Karpas-422 (cell line): ENCODE results near the gene ADAMTS17. TPM values are rescaled to one million over a fixed set of nuclear protein-coding genes. Genes with fewer than 3 reads are reported as not detected.

Experiments
- DNase-seq: peaks from one replicate; pipeline ENCODE4 v3.0.0-alpha.2; 2015
- H2AFZ ChIP-seq: fragments of 200-600 bp; sonication (generic); 2 replicates; pipeline ENCODE4 v1.6.1; 2014; ENCODE audit warnings: antibody characterized with exemption, low read length, mixed read lengths
- H3K27ac ChIP-seq: fragments of 200-600 bp; sonication (generic); 2 replicates; pipeline ENCODE4 v1.5.1; 2014; ENCODE audit warnings: mild to moderate bottlenecking, low read length, moderate library complexity
- H3K27me3 ChIP-seq: fragments of 200-600 bp; sonication (generic); 2 replicates; pipeline ENCODE4 v1.6.1; 2014; ENCODE audit warnings: low read length, mixed read lengths
- H3K36me3 ChIP-seq: fragments of 200-600 bp; sonication (generic); 2 replicates; pipeline ENCODE4 v1.6.1; 2014; ENCODE audit warnings: low read length, mixed read lengths; ENCODE audit not compliant: insufficient read depth
- H3K4me1 ChIP-seq: fragments of 200-600 bp; sonication (generic); 2 replicates; pipeline ENCODE4 v1.6.1; 2014; ENCODE audit warnings: mild to moderate bottlenecking, low read length, mixed read lengths
- H3K4me2 ChIP-seq: fragments of 200-600 bp; sonication (generic); 2 replicates; pipeline ENCODE4 v1.6.1; 2014; ENCODE audit warnings: low read length, low read depth, mild to moderate bottlenecking; ENCODE audit not compliant: poor library complexity, severe bottlenecking
- H3K4me3 ChIP-seq: fragments of 200-600 bp; sonication (generic); 2 replicates; pipeline ENCODE4 v1.5.1; 2014; ENCODE audit warnings: mild to moderate bottlenecking, antibody characterized with exemption, low read length, mixed read lengths
- H3K79me2 ChIP-seq: fragments of 200-600 bp; sonication (generic); 2 replicates; pipeline ENCODE4 v1.6.1; 2014; ENCODE audit warnings: mild to moderate bottlenecking, low read length, mixed read lengths
- H3K9ac ChIP-seq: fragments of 200-600 bp; sonication (generic); 2 replicates; pipeline ENCODE4 v1.6.0; 2014; ENCODE audit warnings: low read length
- H3K9me2 ChIP-seq: fragments of 200-600 bp; sonication (generic), shearing (Covaris generic); replicated peaks from 2 replicates; pipeline ENCODE4 v1.6.0; 2014; ENCODE audit warnings: mild to moderate bottlenecking, low read length, moderate library complexity; ENCODE audit not compliant: insufficient read depth
- H3K9me3 ChIP-seq: fragments of 300-700, 200-600 bp; sonication (generic); 2 replicates; pipeline ENCODE4 v1.6.1; 2014; ENCODE audit warnings: low read length, mixed read lengths
- H4K20me1 ChIP-seq: fragments of 200-600 bp; sonication (generic); 2 replicates; pipeline ENCODE4 v1.6.1; 2014; ENCODE audit warnings: mild to moderate bottlenecking, antibody characterized with exemption, low read length, low read depth; ENCODE audit not compliant: insufficient read depth
- total RNA-seq: library from RNA; depleted of rRNA; stranded (reverse); fragments of >200 nt; shearing (Covaris generic); gene quantifications from 2 replicates; pipeline ENCODE4 v1.2.3, GENCODE V29; 2014; ENCODE audit warnings: low replicate concordance

ADAMTS17 gene
- total RNA-seq, 1 experiment from 2014 or later, result not detected

DNA sequence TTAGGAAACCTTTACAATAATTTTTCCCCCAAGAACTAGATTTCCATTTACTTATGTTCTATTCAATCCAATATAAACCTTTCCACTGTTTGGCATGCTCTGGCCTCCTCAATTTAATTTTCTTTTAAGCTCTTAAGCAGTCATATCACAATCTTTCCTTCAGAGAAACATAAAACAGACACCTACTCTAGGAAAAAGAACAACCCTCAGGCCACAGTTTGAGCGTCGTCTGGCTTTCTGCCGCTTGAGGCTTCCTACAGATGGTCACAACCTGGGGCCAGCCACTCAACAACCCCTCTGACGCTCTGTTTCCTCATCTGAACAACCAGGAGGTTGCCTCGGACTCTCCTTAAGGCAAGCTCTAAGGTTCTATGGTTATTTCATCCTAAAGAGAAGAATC is 143.3 kb downstream of the ADAMTS17 start:
- no peaks in the 10 kb centered on the region for H3K79me2 ChIP-seq
- no peak overlapping the region for H3K9ac ChIP-seq
- no peaks in the 10 kb centered on the region for H3K4me1 ChIP-seq
- no peak for DNase-seq
- H3K4me3 ChIP-seq, result no peak overlapping the region
- H4K20me1 ChIP-seq, result no peaks in the 10 kb centered on the region
- H3K27ac ChIP-seq, result no peak overlapping the region
- no peaks in the 10 kb centered on the region for H3K9me3 ChIP-seq
- H3K4me2 ChIP-seq, result no peak overlapping the region
- H3K36me3 ChIP-seq, result no peaks in the 10 kb centered on the region
- H3K27me3 ChIP-seq, result no peaks in the 10 kb centered on the region
- H3K9me2 ChIP-seq, result no peaks in the 10 kb centered on the region
- H2AFZ ChIP-seq, result no peak overlapping the region

GRCh38 chr15:100196326-100197058 is 145.3 kb downstream of the ADAMTS17 start:
- Histone ChIP-seq H3K9me3 (no peaks in the 10 kb centered on the region), H3K27me3 (no peaks in the 10 kb centered on the region), H3K9me2 (no peaks in the 10 kb centered on the region), H4K20me1 (no peaks in the 10 kb centered on the region), H3K4me2 (no peak overlapping the region), H3K4me1 (no peaks in the 10 kb centered on the region), H3K9ac (no peak overlapping the region), H3K4me3 (no peak overlapping the region), H3K27ac (no peak overlapping the region), H2AFZ (no peak overlapping the region), H3K79me2 (no peaks in the 10 kb centered on the region), H3K36me3 (no peaks in the 10 kb centered on the region)
- no peak for DNase-seq

DNA sequence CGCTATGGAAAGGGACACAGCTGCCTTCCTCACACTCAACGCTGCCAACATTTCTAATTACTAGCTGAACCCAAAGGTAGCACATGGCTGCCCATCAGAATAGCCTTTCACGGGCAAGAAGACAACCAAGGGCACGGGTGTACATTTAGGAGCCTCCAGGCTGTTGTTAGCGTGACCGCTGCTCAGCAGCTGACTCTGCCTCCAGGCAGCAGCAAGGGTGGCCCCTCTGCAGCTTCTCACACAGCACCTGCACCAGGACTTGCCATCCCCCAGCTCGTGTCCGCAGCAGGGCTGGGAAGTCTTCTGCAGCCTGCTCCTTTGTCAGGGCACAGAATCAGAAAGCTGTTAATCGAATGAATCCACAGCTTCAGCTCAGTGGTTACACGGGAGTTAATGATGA is 146.8 kb downstream of the ADAMTS17 start:
- Histone ChIP-seq H3K4me1 (no peaks in the 10 kb centered on the region), H3K9me3 (no peaks in the 10 kb centered on the region), H3K27me3 (no peaks in the 10 kb centered on the region), H3K4me3 (no peak overlapping the region), H3K9me2 (no peaks in the 10 kb centered on the region), H3K27ac (no peak overlapping the region), H3K9ac (no peak overlapping the region), H2AFZ (no peak overlapping the region), H4K20me1 (no peaks in the 10 kb centered on the region), H3K79me2 (no peaks in the 10 kb centered on the region), H3K36me3 (no peaks in the 10 kb centered on the region), H3K4me2 (no peak overlapping the region)
- DNase-seq, result no peak

DNA sequence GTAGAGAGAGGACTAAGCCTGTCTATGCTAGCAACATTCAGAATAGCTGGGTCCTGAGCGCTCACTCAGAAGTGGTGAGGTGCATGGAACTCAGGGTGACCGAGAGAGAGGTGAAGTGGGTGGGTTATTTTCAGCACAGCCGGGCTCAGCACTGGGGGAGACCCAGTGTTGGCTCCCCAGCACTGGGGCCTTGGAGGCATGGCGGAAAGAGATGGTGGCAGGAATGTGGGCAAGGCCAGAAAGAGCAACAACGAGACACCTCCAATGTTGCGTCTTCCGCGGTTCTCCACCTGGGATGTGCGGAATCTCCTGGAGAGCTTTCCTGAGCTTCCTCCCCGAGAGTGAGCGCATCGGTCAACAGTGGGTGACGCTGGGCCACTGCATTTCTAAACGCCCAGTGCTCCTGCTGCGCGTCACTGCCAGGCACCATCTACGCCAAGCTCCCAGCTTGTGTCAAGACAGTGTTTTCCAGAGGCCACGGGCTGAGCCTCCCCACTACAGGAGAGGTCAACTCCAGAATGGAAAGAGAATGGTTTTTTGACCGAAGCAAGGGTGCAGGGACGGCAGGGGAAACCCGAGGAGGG is 148.4 kb downstream of the ADAMTS17 start:
- Histone ChIP-seq H3K79me2 (no peaks in the 10 kb centered on the region), H4K20me1 (no peaks in the 10 kb centered on the region), H3K4me1 (no peaks in the 10 kb centered on the region), H3K9ac (no peak overlapping the region), H3K27me3 (no peaks in the 10 kb centered on the region), H2AFZ (no peak overlapping the region), H3K9me3 (no peaks in the 10 kb centered on the region), H3K4me3 (no peak overlapping the region), H3K27ac (no peak overlapping the region), H3K4me2 (no peak overlapping the region), H3K9me2 (no peaks in the 10 kb centered on the region), H3K36me3 (no peaks in the 10 kb centered on the region)
- DNase-seq, result no peak

- Histone ChIP-seq H3K79me2 (no peaks in the 10 kb centered on the region), H3K4me3 (no peak overlapping the region), H3K9me2 (no peaks in the 10 kb centered on the region), H3K27ac (no peak overlapping the region), H3K27me3 (no peaks in the 10 kb centered on the region), H3K4me2 (no peak overlapping the region), H3K9ac (no peak overlapping the region), H2AFZ (no peak overlapping the region), H4K20me1 (no peaks in the 10 kb centered on the region), H3K4me1 (no peaks in the 10 kb centered on the region), H3K36me3 (no peaks in the 10 kb centered on the region), H3K9me3 (no peaks in the 10 kb centered on the region)
- no peak for DNase-seq
These were observed 149.4 kb downstream of the ADAMTS17 start for GRCh38 chr15:100192097-100193080.

- Histone ChIP-seq H3K9me2 (no peaks in the 10 kb centered on the region), H3K4me3 (no peak overlapping the region), H2AFZ (no peak overlapping the region), H3K4me1 (no peaks in the 10 kb centered on the region), H3K79me2 (no peaks in the 10 kb centered on the region), H3K27ac (no peak overlapping the region), H3K9ac (no peak overlapping the region), H4K20me1 (no peaks in the 10 kb centered on the region), H3K36me3 (no peaks in the 10 kb centered on the region), H3K27me3 (no peaks in the 10 kb centered on the region), H3K4me2 (no peak overlapping the region), H3K9me3 (no peaks in the 10 kb centered on the region)
- DNase-seq, result no peak
These were observed 150.6 kb downstream of the ADAMTS17 start for GRCh38 chr15:100191161-100191560.

- Histone ChIP-seq H3K9me2 (no peaks in the 10 kb centered on the region), H3K9me3 (no peaks in the 10 kb centered on the region), H4K20me1 (no peaks in the 10 kb centered on the region), H2AFZ (no peak overlapping the region), H3K4me3 (no peak overlapping the region), H3K4me1 (no peaks in the 10 kb centered on the region), H3K36me3 (no peaks in the 10 kb centered on the region), H3K27ac (no peak overlapping the region), H3K27me3 (no peaks in the 10 kb centered on the region), H3K9ac (no peak overlapping the region), H3K4me2 (no peak overlapping the region), H3K79me2 (no peaks in the 10 kb centered on the region)
- DNase-seq, result no peak
These were observed 151.1 kb downstream of the ADAMTS17 start for GRCh38 chr15:100190675-100191074.

- Histone ChIP-seq H3K4me3 (no peak overlapping the region), H3K9me3 (no peaks in the 10 kb centered on the region), H3K4me2 (no peak overlapping the region), H3K9ac (no peak overlapping the region), H3K4me1 (no peaks in the 10 kb centered on the region), H3K27ac (no peak overlapping the region), H3K27me3 (no peaks in the 10 kb centered on the region), H2AFZ (no peak overlapping the region), H3K36me3 (no peaks in the 10 kb centered on the region), H3K9me2 (no peaks in the 10 kb centered on the region), H3K79me2 (no peaks in the 10 kb centered on the region), H4K20me1 (no peaks in the 10 kb centered on the region)
- DNase-seq, result no peak
These were observed 151.9 kb downstream of the ADAMTS17 start for GRCh38 chr15:100189849-100190248.
